Measurements from ENCODE around the gene LACTBL1.
A peak's percentile ranks its signal among the peaks of the same experiment; 100 is the strongest.
"Not testable (repeated sequence)": the region's sequence is repeated elsewhere in the genome, so short reads cannot be mapped to it uniquely, and the experiment has no call there.

LACTBL1 gene

DNA sequence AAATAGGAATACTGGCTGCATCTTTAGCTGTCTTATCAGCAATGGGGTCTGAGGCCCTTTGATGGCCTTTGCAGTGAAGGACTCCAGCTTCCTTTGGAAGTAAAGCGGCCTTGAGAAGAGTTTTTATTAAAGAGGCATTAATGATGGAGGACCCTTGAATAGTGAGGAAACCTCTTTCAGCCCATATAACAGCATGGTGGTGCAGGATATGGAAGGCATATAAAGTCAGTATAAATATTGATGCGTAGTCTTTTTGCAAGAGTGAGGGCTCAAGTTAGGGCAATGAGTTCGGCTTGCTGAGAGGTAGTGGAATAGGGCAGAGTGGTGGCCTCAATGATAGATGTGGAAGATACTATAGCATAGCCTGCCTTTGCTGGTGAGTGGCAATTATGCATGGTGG, 27.5 kb upstream of the LACTBL1 start:
- not testable (repeated sequence) for H3K4me3 Mint-ChIP-seq; H3K27me3 Mint-ChIP-seq; H3K36me3 Mint-ChIP-seq (ENCODE audit: low read depth); H3K27ac Mint-ChIP-seq; H3K9me3 Mint-ChIP-seq; ATAC-seq; H3K4me1 Mint-ChIP-seq; DNase-seq

DNA sequence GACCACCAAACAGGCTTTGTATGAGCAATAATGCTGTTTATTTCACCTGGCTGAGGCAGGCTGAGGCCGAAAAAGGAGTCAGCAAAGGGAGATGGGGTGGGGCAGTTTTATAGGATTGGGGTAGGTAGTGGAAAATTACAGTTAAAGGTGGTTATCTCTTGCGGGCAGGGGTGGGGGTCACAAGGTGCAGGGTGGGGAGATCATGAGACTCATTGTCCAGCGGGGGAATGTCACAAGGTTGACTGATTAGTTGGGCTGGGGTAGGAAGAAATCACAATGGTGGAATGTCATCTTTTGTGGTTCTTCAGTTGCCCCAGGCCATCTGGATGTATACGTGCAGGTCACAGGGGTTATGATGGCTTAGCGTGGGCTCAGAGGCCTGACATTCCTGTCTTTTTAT, 24.9 kb upstream of the LACTBL1 start:
- H3K4me3 Mint-ChIP-seq; ATAC-seq; H3K27ac Mint-ChIP-seq; DNase-seq; H3K4me1 Mint-ChIP-seq; H3K27me3 Mint-ChIP-seq; H3K36me3 Mint-ChIP-seq (ENCODE audit: low read depth): not testable (repeated sequence)
- peaks cover 11% of the 10 kb centered on the region for H3K9me3 Mint-ChIP-seq

DNA sequence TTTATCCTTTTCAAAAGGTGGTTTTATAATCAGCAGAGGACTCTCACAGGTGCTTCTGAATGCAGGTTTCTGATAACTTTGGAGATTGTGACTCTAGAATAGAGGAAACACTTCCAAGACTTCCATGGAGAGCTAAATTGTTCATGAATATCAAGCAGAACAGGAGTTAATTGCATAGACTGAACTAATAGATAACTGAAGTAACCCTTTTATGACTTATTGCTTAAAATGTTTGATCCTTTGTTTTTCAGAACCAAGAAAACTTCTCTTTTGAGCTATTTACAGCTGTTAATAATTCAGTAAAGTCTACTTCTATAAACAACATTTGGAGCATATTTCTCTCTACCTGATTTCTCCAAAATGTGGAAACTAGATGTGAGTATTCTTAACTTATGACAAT, 23.1 kb upstream of the LACTBL1 start:
- Mint-ChIP-seq H3K27me3 (no peaks in the 10 kb centered on the region), H3K4me3 (no peak overlapping the region), H3K36me3 (ENCODE audit: low read depth) (no peaks in the 10 kb centered on the region), H3K9me3 (peaks cover 11% of the 10 kb centered on the region), H3K4me1 (no peaks in the 10 kb centered on the region), H3K27ac (no peak overlapping the region)
- ATAC-seq (no peak), DNase-seq (no peak)

DNA sequence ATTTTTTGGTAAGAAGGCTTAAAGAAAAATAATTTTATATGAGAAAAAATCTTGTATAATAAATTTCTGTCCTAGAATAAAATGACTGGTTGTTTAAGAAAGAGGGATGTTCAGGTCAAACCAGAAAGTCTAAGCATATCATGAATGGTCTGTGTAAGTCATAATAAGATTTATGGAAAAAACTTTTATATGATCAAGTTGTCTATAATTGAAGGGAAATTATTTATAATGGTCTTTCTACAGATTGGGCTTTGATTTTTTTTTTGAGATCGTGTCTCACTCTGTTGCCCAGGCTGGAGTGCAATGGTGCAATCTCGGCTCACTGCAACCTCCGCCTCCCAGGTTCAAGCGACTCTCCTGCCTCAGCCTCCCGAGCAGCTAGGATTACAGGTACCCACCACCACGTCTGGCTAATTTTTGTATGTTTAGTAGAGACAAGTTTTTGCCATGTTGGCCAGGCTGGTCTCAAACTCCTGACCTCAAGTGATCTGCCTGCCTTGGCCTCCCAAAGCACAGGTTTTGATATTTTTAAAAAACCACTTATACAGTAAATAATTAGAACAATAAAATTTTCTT, 20.6 kb upstream of the LACTBL1 start:
- not testable (repeated sequence) for H3K4me3 Mint-ChIP-seq; H3K36me3 Mint-ChIP-seq (ENCODE audit: low read depth); DNase-seq; H3K4me1 Mint-ChIP-seq; H3K27me3 Mint-ChIP-seq; ATAC-seq; H3K27ac Mint-ChIP-seq
- peaks cover 11% of the 10 kb centered on the region for H3K9me3 Mint-ChIP-seq

DNA sequence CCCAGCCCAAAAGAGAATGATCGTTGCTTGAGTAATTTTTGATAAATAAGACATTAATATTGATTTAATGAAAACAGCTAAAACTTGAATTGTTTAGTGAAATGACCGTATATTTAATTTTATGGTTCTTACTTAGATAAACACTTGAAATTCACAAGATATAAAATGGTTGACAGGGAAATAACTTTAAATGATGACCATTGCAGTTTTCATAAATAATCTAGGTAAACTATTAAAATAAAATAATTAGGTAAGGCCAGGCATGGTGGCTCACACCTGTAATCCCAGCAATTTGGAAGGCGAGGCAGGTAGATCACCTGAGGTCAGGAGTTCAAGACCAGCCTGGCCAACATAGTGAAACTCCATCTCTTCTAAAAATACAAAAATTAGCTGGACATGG, 19.7 kb upstream of the LACTBL1 start:
- DNase-seq; H3K27me3 Mint-ChIP-seq; H3K4me3 Mint-ChIP-seq; H3K4me1 Mint-ChIP-seq; ATAC-seq; H3K27ac Mint-ChIP-seq; H3K36me3 Mint-ChIP-seq (ENCODE audit: low read depth): not testable (repeated sequence)
- H3K9me3 Mint-ChIP-seq: peaks cover 11% of the 10 kb centered on the region

- no peak overlapping the region for H3K27ac Mint-ChIP-seq
- peaks cover 7% of the 10 kb centered on the region for H3K27me3 Mint-ChIP-seq
- no peaks in the 10 kb centered on the region for H3K9me3 Mint-ChIP-seq
- no peak overlapping the region for H3K4me3 Mint-ChIP-seq
- DNase-seq (no peak), ATAC-seq (no peak)
- no peaks in the 10 kb centered on the region for H3K36me3 Mint-ChIP-seq (ENCODE audit: low read depth)
- H3K4me1 Mint-ChIP-seq: no peaks in the 10 kb centered on the region
These were observed 11.3 kb upstream of the LACTBL1 start for GRCh38 chr1:22983944-22984343.

DNA sequence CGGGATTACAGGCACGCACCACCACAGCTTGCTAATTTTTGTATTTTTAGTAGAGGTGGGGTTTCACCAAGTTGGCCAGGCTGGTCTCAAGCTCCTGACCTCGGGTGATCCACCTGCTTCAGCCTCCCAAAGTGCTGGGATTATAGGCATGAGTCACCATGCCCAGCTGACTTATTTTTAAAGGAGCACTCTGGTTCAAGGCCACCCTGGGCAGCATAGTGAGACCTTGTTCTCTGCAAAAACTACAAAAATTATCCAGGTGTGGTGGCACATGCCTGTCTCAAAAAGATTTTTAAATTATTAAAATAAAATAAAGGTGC, 7.8 kb upstream of the LACTBL1 start:
- H3K4me1 Mint-ChIP-seq; ATAC-seq; DNase-seq; H3K27ac Mint-ChIP-seq; H3K9me3 Mint-ChIP-seq; H3K27me3 Mint-ChIP-seq; H3K4me3 Mint-ChIP-seq; H3K36me3 Mint-ChIP-seq (ENCODE audit: low read depth): not testable (repeated sequence)

- no peak overlapping the region for H3K27ac Mint-ChIP-seq
- DNase-seq (no peak), ATAC-seq (no peak)
- H3K27me3 Mint-ChIP-seq: peaks cover 14% of the 10 kb centered on the region
- no peaks in the 10 kb centered on the region for H3K4me1 Mint-ChIP-seq
- H3K36me3 Mint-ChIP-seq (ENCODE audit: low read depth): no peaks in the 10 kb centered on the region
- H3K9me3 Mint-ChIP-seq: no peaks in the 10 kb centered on the region
- H3K4me3 Mint-ChIP-seq: no peak overlapping the region
These were observed 5.6 kb upstream of the LACTBL1 start for GRCh38 chr1:22978299-22978698.

- H3K9me3 Mint-ChIP-seq: no peaks in the 10 kb centered on the region
- H3K36me3 Mint-ChIP-seq (ENCODE audit: low read depth): no peaks in the 10 kb centered on the region
- peaks cover 21% of the 10 kb centered on the region for H3K27me3 Mint-ChIP-seq
- H3K4me3 Mint-ChIP-seq: no peak overlapping the region
- no peaks in the 10 kb centered on the region for H3K4me1 Mint-ChIP-seq
- DNase-seq (peak; percentile 53), ATAC-seq (peak; percentile 95)
- no peak overlapping the region for H3K27ac Mint-ChIP-seq
These were observed 4.0 kb upstream of the LACTBL1 start for GRCh38 chr1:22976461-22977243.

GRCh38 chr1:22976127-22976460, 3.4 kb upstream of the LACTBL1 start:
- ATAC-seq (no peak), DNase-seq (no peak)
- Mint-ChIP-seq H3K27me3 (peaks cover 26% of the 10 kb centered on the region), H3K9me3 (no peaks in the 10 kb centered on the region), H3K4me1 (no peaks in the 10 kb centered on the region), H3K27ac (no peak overlapping the region), H3K36me3 (ENCODE audit: low read depth) (no peaks in the 10 kb centered on the region), H3K4me3 (no peak overlapping the region)

DNA sequence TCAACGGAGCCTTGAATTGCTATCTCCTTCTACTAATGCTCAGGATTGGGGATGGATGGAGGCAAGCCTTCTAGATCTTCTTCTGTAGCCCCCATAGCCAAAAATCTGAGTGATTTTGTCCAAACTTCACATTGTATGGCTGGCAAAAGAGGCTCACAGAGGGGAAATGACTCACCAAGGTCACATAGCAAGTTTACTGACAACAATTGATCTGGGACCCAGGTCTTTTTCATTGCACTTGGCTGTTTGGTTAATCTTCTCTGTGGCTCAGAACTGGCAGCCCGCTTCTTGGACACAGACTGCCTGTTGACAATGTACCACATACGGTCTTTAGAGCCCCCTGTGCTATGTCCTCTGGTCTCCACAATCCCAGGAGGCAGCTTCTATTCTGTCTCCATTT, 3.0 kb upstream of the LACTBL1 start:
- Mint-ChIP-seq H3K27me3 (peaks cover 28% of the 10 kb centered on the region), H3K36me3 (ENCODE audit: low read depth) (no peaks in the 10 kb centered on the region), H3K4me3 (no peak overlapping the region), H3K4me1 (no peaks in the 10 kb centered on the region), H3K27ac (no peak overlapping the region), H3K9me3 (no peaks in the 10 kb centered on the region)
- no peak for ATAC-seq
- no peak for DNase-seq

GRCh38 chr1:22971611-22972405, 858 bp downstream of the LACTBL1 start:
- H3K27me3 Mint-ChIP-seq: peaks cover 52% of the 10 kb centered on the region
- H3K4me3 Mint-ChIP-seq: no peak overlapping the region
- H3K9me3 Mint-ChIP-seq: no peaks in the 10 kb centered on the region
- no peak overlapping the region for H3K27ac Mint-ChIP-seq
- no peaks in the 10 kb centered on the region for H3K4me1 Mint-ChIP-seq
- DNase-seq (no peak), ATAC-seq (no peak)
- no peaks in the 10 kb centered on the region for H3K36me3 Mint-ChIP-seq (ENCODE audit: low read depth)

GRCh38 chr1:22971161-22971560, 1.5 kb downstream of the LACTBL1 start:
- peaks cover 6% of the 10 kb centered on the region for H3K9me3 Mint-ChIP-seq
- DNase-seq (no peak), ATAC-seq (no peak)
- no peak overlapping the region for H3K27ac Mint-ChIP-seq
- no peaks in the 10 kb centered on the region for H3K4me1 Mint-ChIP-seq
- no peak overlapping the region for H3K4me3 Mint-ChIP-seq
- H3K36me3 Mint-ChIP-seq (ENCODE audit: low read depth): no peaks in the 10 kb centered on the region
- peaks cover 52% of the 10 kb centered on the region for H3K27me3 Mint-ChIP-seq

GRCh38 chr1:22970096-22970495, 2.6 kb downstream of the LACTBL1 start:
- Mint-ChIP-seq H3K4me3 (no peak overlapping the region), H3K27ac (no peak overlapping the region)
- DNase-seq: no peak

DNA sequence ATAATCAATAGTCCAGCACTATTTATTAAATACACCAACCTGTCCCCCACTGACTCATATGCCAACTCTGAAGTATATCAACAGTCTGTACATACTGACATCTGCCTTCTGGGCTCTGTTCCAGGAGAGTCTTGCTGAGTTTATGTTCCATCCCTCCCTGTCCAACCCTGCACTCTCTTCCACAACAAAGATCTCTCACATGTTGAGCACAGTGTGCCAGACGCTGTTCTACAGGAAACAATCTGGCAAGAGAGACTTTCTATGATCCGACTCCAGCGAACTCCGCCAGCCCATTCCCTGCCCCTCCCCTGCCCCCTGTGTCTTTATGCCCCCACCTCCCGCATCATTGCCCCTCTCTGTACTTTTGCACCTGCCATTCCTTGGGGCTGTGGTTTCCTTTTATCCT, 3.4 kb downstream of the LACTBL1 start:
- H3K4me1 Mint-ChIP-seq: no peaks in the 10 kb centered on the region
- no peak for ATAC-seq
- no peak for DNase-seq
- H3K4me3 Mint-ChIP-seq: no peak overlapping the region
- no peaks in the 10 kb centered on the region for H3K36me3 Mint-ChIP-seq (ENCODE audit: low read depth)
- H3K27me3 Mint-ChIP-seq: peaks cover 49% of the 10 kb centered on the region
- no peak overlapping the region for H3K27ac Mint-ChIP-seq
- peaks cover 6% of the 10 kb centered on the region for H3K9me3 Mint-ChIP-seq

More at GRCh38 chr1:22970096-22970495, 2.6 kb downstream of the LACTBL1 start:
- Mint-ChIP-seq H3K9me3 (peaks cover 6% of the 10 kb centered on the region), H3K4me1 (no peaks in the 10 kb centered on the region), H3K36me3 (ENCODE audit: low read depth) (no peaks in the 10 kb centered on the region), H3K27me3 (peaks cover 49% of the 10 kb centered on the region)
- ATAC-seq: no peak

Data from activated naive CD8-positive, alpha-beta T cell treated with anti-CD3 and anti-CD28 coated beads, Interleukin-2, amount 50 U/mL, for 24 hours (primary cell).